Measurements from ENCODE around the gene ATCAY.

GRCh38 chr19:3836887-3837286, 43.6 kb upstream of the ATCAY start:
- TF ChIP-seq POLR2AphosphoS5 (IDR thresholded peaks at IDR 0.05; ENCODE audit: insufficient read depth in 1 of 2, low read depth in 1 of 2) (no peak), CTCF (IDR thresholded peaks at IDR 0.05) (no peak), POLR2A (IDR thresholded peaks at IDR 0.05) (no peak)
